GM18519 (cell line): ENCODE measurements around the gene MGMT.

Source experiments
- ATAC-seq: cut with Tn5 transposase; IDR thresholded peaks from one replicate; pipeline ENCODE4 v1.9.1; 2021; ENCODE audit warnings: mild to moderate bottlenecking, moderate library complexity; ENCODE audit not compliant: unreplicated experiment, low FRiP score

MGMT gene

DNA sequence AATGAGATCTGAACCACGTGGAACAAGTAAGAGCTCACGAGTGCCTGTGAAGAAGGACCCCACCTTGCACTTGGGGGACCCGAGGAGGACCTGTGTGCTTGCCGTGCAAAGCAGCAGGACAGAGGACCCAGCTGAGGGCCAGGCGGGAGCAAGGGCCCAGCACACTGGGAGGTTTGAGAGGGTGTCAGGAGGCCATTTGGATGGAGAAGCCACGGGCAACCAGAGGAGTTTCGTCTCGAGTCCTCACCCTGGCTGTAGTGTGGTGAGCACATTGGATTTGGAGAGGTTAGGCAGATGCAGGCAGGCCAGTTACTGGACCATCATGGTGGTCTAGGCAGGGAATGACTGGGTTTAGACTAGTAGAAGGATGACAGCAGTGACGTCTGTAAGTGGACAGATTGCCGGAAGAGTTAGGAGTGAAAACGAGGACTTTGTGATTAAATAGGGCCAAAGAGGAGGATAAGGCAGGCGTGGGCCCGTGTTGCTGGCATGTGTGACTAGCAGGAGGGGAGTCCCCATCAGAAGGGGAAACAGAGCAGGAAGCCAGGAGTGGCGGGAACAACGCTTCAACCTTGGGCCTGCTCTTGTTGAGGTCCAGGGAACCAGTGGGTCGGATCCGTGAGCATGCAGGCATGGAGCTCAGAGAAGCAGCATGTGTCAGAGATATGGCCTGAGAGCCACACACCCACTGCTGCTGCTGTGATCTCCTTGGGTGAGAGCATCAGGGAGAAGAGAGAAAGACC is 208.2 kb downstream of the MGMT start:
- ATAC-seq: no peak

GRCh38 chr10:129676014-129676413 is 209.0 kb downstream of the MGMT start:
- no peak for ATAC-seq

DNA sequence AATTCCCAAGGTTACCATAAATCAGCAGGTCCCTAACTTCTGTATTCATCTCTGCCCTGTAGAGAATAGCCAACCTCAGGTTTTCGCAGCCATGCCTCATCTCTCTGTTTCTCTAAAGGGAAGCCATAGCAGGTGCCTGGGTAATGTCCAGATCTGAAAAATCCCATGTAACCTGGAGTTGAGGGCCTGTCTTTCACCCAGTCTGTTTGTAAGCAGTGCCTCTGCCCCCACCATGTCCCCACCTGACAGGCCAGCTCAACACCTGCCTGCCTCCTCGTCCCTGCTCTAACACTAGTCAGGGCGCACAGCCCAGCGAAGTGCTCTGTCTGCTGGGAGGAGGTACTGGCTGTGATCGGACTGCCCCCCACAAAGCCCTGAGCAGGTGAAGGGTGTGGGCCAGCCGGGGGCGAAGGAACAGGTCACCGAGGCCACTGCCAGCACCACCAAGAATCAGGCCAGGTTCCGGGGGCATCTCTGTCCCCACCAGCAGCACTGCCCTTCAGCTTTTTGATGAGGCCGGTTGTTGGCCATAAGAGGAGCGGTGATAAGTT is 210.4 kb downstream of the MGMT start:
- ATAC-seq: no peak

GRCh38 chr10:129678186-129678585 is 211.1 kb downstream of the MGMT start:
- no peak for ATAC-seq

GRCh38 chr10:129679207-129679606 is 212.2 kb downstream of the MGMT start:
- ATAC-seq: no peak

DNA sequence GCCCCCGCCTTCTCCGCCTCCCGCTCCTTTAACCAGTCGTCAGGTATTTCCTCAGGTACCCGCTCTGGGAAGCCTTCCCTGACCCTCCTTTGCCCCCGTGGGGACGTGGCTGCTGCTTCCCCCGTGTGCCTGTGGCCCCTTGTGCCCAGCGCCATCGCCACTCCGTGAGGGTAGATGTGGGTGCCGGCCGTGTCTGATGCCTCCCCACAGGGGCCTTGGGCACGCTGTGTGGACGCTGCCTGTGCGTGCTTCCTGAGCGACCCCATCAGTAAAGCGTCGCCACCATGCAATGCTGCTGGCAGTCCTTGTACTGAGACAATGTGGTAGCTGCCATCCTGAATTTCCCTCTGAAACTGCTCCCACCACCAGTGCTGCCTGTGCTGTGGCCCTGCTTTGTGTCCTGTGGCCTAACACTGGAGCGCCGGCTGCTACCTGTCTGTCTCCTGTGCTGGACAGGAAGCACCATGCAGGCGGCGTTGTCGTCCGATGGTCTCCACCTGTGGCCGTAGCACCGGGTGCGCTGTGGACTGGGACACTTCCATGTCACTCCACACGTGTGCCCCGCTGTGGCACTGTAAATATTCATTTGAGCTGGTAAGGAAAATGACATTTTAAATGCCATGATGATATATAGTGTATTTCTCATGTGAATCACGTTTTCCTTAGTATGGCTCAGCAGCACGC is 213.8 kb downstream of the MGMT start:
- ATAC-seq: no peak

DNA sequence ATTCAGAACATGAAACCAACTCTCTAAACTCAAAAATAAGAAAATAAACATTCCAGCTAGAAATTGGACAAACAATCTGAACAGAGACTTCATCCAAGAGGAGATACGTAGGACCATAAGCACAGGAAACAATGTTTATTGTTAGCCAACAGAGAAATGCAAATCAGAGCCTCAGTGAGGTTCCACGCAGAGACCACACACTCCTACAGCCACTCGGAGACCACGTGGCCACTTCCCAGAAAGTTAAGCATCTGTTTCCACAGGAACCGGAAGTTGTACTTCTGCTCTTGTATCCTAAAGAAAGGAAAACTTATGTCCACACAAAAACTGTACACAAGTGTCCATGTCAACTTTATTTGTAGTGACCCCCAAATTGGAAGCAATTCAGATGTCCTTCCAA is 214.8 kb downstream of the MGMT start:
- ATAC-seq: no peak

- no peak for ATAC-seq
Observed at GRCh38 chr10:129683519-129683918, 216.5 kb downstream of the MGMT start.

- ATAC-seq: no peak
Observed at GRCh38 chr10:129683920-129684319, 216.9 kb downstream of the MGMT start.

DNA sequence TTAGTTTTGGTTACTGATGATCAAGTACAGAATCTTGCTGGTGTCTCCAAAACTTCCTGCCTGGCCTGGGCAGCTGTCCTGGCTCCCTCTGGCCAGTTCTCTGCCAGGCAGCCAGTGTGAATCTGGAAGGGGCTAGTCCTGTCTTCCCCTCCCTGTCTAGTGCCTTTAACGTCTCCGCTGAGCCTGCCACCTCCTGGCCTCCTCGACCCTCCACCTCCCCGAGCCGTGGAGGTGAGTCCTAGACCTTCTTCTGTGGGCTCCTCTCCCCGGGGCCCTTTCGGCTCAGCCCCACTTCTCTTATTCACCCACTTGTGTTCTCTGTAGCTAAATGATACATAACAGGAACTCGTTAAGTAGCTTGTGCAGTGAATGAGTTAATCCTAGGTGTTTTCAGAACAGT is 218.2 kb downstream of the MGMT start:
- no peak for ATAC-seq

DNA sequence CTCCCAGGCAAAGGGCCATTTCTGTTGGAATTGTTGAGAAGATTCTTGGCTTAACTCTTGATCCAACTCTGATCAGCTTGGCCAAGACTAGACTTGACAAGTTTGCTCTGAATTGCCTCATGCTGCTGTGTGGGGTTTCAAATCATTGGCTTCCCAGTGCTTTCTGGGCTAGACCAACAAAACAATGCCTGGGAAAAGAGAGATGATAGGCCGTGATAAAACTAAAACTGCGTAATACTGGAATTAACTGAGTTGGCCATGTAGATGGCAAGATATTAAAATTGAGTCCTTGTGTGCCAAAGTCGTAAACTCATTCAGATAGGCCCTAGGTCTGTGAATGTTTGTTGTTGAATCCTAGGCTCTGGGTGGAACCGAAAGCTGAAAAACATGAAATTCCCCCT is 222.6 kb downstream of the MGMT start:
- no peak for ATAC-seq

GRCh38 chr10:129690248-129691070 is 223.4 kb downstream of the MGMT start:
- ATAC-seq: no peak

DNA sequence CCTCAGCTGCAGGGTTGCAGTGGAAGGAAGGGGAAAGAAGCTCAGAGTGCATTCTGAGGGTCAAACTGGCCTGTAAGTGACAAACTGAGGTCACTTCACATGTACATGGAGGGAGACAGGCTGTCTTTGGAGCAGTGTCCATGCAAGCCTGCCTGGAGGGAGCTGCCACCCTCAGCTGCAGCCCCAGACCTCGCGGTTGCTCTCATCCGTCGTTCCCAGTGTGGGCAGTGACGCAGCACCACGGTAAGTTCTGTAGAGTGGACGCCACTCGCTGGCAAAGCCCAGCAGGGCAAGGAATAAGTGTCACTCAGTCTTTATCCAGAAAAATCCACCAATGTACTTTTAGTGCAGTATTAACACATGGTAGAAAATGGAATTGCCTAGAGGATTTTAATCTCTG is 225.7 kb downstream of the MGMT start:
- no peak for ATAC-seq

- no peak for ATAC-seq
Observed at GRCh38 chr10:129693382-129693781, 226.3 kb downstream of the MGMT start.

GRCh38 chr10:129694184-129694583 is 227.1 kb downstream of the MGMT start:
- ATAC-seq: no peak

DNA sequence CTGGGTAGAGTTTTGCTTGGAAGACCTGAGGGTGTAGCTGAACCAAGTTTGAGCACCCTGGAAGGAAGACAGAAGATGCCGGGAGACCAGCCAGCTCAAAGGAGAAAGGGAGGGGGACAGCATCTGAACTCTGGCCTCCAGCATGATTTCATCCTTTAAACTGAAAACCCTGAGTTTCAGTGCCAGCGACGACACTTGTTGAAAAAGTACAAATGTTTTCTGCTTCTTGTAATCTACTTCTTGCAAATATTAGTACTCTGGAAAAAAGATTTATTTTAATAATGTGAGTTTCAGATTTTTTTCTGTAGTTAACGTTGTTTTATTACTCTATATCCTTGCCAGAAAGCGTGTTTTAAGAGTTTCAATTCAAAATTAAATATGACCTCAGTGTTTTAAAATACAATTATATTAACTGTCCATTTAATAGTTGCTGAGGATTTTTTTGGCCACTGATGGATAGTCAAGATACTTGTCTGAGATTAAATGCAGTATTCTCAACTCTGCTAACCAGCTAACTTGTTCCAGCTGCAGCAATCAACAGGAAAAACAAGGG is 227.7 kb downstream of the MGMT start:
- ATAC-seq: no peak

GRCh38 chr10:129695671-129696070 is 228.6 kb downstream of the MGMT start:
- no peak for ATAC-seq

DNA sequence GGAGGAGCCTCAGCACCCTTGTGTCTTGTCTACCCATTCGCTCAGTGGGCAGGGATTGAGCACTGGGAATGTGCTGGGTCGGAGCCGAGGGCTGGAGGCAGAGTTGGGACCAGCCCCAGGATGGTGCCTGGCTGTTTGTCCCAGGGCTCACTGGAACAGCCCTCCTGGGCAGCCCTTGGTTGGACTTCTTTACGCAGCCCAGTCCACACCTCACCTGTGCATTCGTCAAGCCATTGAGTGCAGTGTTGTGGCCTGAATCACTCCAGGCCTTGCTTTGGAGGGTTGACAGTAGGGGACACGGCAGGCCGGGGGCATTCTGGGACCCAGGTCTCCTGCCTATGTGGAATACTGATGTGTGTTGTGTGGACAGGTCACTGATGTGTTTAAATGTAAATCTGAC is 229.6 kb downstream of the MGMT start:
- ATAC-seq: no peak

DNA sequence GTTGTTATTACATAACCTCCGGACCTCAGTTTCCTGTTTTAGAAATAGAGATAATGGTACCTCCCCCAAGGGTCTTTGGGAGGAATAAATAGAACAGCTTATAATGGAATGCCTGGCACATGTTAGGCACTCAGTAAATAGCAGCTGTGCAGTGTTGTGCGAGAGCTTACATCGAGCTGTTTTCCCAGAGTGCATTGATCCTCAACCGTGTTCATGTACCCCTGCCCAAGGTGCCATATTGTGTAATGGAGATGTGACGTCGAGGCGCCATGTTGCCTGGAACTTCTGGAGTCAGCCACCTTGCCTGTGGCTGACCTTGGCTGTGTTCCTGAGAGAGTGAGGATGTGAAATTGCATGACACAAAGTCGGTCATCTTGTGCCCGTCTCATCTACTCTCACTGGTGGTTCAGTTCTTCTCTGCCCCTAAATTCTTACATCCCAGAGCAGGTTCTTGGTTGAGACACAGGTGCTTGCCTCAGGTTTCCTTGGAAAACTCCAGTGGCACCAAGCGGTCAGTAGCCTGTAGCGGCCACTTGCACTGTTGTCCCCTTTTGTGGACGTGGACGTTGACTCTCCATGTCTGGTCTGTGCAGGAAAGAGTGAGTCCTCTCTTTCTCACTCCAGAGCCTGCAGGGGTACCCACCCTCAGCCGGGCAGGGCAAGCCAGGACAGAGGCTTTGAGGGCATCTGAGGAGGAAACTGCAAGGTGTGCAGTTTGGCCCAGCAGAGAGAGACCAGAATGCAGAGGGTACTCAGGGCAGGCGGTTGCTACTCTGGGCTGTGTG is 230.6 kb downstream of the MGMT start:
- no peak for ATAC-seq

- ATAC-seq: no peak
Observed at GRCh38 chr10:129699722-129700340, 232.8 kb downstream of the MGMT start.
